Stimulated activated CD8-positive, alpha-beta memory T cell treated with anti-CD3 and anti-CD28 coated beads, Interleukin-12 subunit alpha, Interleukin-12 subunit beta, amount 100 ng/mL, for 4 hours (primary cell): ENCODE results near the gene SLC6A3.

Experiments
- DNase-seq: peaks from one replicate; pipeline ENCODE4 v3.0.0-alpha.2; 2020; ENCODE audit warnings: low read depth

Gene SLC6A3

DNA sequence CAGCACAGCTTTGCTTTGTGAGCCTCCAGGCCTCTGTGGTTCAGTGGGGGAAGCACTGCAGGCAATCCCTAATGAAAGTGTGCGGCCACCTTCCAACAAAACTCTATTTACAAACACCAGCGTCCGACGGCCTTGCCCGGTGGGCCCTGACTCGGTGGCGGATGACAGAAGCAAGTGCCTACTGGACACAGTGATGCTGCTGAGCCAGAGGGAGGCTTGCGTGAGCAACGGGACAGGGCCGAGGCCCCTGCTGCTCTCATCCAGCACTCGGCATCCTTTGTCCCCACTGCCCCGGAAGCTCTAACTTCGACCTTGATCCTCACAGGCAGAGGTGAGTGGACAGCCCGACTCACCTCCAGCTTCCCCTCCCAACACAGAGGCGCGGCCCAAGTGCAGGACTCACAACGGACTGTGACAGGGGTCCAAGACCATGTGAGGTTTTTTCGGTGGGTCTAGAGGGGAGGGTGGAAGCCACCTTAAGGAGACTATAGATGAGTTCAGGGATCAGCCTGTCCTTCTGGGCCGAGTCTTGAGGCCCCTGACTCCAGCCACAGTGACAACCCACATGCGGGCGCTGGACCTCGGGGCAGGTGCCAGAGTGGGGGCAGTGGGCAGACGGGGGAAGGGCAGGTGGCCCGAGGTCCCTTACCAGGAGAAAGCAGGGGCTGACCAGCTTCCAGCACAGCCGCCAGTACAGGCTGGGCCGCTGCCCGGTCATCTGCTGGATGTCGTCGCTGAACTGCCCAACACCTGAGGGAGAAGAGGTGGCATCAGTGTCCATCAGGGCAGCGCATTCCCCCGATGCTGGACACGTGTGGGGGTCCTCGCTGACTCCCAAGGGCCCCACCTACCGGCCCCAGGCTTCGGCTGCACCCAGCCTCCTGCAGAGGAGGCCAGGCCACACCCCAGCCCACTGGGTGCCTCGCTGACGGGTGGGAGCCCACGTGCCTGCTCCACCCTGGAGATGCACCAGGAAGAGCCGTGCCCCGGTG, 39.4 kb downstream of the SLC6A3 start:
- no peak for DNase-seq

DNA sequence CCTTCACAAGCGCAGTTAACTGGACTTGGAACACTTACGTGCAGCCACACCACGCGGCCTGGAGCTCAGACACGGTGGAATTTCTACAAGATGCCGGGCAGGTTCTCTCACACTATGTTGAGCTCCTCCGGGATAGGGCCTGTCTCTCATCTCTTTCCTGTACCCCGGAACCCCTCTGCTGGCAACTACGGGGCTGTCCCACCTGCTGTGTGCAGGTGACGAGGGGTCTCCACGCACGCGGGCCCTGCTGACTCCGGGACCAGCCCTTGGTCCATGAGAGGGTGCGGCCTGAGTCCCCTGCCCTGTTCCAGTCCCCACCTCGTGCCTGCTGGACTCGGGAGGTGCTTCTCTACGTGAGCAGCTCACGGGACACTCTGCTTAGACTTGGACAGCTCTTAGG, 40.1 kb downstream of the SLC6A3 start:
- DNase-seq = no peak

GRCh38 chr5:1404062-1404461, 41.2 kb downstream of the SLC6A3 start:
- DNase-seq = no peak

GRCh38 chr5:1402611-1403255, 42.5 kb downstream of the SLC6A3 start:
- no peak for DNase-seq

GRCh38 chr5:1401536-1402138, 43.6 kb downstream of the SLC6A3 start:
- no peak for DNase-seq

- DNase-seq = no peak
Observed at GRCh38 chr5:1400936-1401335, 44.3 kb downstream of the SLC6A3 start.

GRCh38 chr5:1400211-1400855, 44.9 kb downstream of the SLC6A3 start:
- DNase-seq = no peak

- no peak for DNase-seq
Observed at GRCh38 chr5:1399737-1400136, 45.5 kb downstream of the SLC6A3 start.

GRCh38 chr5:1396293-1396816, 48.9 kb downstream of the SLC6A3 start:
- DNase-seq = no peak

DNA sequence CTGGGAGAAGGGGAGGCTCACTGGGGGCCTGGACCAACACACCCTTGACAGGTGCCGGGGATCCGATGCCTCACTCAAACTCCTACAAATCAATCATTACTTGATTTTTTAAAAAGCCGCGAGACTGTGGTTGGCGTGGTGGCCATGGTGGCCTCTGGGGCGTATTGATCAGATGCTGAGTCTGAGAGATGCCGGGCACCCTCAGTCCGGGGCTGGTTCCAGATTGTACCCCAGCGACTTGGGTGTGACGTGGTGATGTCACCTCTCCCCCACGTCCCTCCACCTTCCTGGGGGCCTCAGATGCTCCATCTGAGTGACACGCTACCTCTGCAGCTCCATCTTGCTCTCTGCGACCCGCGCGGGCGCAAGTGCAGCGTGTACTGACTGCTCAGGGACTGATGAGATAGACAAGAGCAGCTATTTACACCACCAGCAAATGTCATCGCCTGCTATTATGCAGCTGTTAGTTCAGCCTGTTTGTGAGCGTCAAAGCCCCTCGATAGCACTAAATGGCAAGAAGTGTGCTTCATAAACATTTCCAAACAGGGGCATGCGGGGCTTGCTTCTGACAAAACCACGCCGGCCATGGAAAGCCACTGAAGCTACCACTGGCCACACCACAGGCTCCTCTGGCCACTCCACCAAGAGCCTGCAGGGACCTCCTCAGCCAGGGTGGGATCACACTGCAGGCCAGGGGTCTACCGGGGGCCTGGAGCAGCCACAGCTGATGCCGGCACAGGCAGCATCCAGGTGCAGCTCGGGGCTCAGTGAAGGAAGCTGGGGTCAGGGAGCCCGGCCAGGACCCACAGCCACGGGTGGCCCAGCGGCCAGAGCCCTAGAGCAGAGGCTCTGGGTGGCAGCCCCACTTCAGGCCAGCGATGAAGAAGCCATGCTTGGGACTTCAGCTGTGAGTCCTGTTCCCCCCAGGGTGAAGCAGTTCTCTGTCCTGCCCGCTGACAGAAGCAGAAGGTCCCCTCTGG, 50.1 kb downstream of the SLC6A3 start:
- DNase-seq = no peak

DNA sequence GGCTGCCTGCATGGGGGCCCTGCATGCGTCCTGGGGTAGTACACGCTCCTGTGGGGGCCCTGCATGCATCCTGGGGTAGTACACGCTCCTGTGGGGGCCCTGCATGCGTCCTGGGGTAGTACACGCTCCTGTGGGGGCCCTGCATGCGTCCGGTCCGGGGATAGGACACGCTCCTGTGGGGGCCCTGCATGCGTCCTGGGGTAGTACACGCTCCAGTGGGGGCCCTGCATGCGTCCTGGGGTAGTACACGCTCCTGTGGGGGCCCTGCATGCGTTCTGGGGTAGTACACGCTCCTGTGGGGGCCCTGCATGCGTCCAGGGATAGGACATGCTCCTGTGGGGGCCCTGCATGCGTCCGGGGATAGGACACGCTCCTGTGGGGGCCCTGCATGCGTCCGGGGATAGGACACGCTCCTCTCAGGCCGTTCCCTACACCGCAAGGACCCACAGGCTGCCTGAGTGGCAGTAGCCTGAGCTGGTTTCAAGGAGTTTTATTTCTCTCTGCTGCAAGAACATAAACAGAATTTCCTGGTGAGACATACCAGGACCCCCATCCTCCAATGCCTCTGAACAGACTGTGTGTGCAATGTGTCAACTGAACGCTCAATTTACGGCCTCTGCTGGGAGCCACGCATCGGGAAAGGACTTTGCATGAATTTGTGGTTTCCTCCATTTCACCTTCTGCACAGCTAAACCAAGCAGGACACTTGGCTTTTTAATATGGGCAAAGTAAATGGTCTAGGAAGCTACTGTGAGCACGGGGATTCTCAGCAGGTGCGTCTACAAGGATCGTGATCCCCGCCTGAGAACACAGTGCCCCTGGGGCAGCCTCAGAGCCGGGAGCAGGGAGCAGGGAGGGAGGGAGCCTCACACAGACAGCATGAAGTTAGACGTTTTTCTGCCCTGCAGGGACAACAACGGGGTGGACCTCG, 51.4 kb downstream of the SLC6A3 start:
- DNase-seq = no peak

- DNase-seq = no peak
Observed at GRCh38 chr5:1392801-1393565, 52.3 kb downstream of the SLC6A3 start.

DNA sequence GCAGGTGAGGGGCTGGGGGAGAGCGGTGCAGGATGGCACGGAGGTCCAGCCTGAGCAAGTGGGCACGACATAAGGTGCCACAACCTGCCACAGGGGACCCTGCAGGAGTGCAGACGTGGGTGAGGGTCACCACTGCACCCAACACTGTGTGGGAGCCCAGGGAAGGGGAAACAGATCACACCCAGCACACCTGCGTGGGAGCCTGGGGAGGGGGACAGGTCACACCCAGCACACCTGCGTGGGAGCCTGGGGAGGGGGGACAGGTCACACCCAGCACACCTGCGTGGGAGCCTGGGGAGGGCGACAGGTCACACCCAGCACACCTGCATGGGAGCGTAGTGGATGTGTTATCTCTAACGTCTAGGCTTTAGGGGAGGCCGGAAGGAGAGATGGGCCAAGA, 53.0 kb downstream of the SLC6A3 start:
- no peak for DNase-seq

GRCh38 chr5:1391691-1392090, 53.5 kb downstream of the SLC6A3 start:
- no peak for DNase-seq

DNA sequence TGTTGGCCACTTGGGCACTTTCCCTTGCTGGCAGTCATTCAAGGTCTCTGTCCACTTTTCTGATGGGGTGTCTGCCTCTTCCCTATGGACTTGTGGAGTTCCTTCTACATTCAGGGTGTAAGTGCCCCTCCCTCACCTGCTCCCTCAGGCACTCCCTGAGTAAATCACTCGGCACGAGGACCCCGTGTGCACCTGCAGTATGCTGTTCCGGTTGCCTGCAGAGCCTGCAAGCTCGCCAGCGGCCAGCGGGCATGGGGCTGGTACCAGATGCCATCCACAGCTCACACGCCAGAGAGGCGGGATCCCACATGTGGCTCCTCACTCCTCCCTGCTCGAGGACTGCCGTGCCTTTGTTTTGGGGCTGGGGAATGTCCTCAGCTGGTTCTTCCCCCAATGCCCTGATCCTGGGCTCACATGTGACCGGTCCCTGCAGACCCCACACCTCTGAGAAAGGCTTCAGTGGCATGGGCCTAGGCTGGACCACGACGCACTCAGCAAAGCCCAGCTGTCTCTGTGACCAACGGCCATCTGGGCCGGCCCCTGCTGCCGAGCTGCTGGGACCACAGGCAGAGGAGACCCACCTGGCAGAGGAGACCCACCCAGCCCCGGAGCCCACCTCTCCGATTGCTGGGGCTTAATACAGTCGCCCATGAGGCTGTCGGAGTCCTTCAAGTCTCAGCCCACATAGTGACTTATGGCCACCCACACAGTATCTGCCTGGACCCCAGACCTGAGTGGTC, 54.2 kb downstream of the SLC6A3 start:
- DNase-seq = no peak

DNA sequence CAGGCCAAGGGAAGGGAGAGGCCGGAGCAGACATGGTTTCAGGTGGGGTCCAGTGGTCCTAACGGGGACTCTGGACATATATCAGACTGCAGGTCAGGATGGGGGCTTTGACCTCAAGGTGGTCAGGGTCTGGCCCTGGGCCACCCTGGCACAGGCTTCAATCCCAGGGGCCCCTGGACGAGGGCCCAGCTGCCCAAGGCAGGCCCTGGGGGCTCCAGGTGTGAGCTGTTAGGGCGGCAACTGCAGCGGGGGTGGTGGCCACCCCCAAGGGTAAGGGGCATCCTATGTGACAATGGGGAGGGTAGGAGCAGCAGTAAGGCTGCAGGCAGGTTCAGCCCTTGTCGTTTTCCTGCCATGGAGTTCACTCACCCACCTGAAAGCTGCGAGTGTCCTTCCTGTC, 54.9 kb downstream of the SLC6A3 start:
- no peak for DNase-seq

GRCh38 chr5:1388383-1388967, 56.8 kb downstream of the SLC6A3 start:
- DNase-seq = no peak

DNA sequence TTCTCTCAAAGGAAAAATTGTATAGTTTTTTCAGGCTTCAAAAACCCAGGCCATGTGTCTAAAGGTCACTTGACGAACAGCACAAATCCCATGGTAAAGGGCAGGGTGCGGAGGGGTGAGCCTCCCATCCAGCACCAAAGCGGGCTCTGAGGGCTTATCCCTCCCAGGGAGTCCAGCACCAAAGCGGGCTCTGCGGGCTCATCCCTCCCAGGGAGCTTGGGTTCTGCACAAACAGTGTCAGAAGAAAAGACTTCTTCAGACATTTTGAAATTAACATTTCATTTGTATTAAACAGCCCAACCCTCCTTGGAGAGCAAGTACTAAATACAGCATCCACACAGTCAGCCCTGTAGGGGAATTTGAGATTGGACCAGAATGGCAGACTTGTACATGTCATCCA, 57.4 kb downstream of the SLC6A3 start:
- no peak for DNase-seq
